GM12878 (cell line): ENCODE measurements around the gene GPR68. TPM values are rescaled to one million over a fixed set of nuclear protein-coding genes. Genes with fewer than 3 reads are reported as not detected.

Experiments
- ATAC-seq: fragments of 200-7000 bp; cut with Tn5 transposase; 3 replicates; pipeline ENCODE4 v1.9.1; 2020; ENCODE audit warnings: mild to moderate bottlenecking, moderate library complexity
- BruUV-seq: library from RNA; stranded (reverse); fragments of 400-500 nt; replicated peaks from 2 replicates; lab custom pipeline; 2021; lab: Mats Ljungman, UMichigan
- CTCF ChIA-PET: fragments of 300-600 bp; sonication (Branson Sonifier 250); formaldehyde crosslinking; extraction: SDS; loops from one replicate; lab custom pipeline; 2021; ENCODE audit warnings: inconsistent platforms; lab: Yijun Ruan, JAX
- POLR2A ChIA-PET: fragments of 350-600 bp; formaldehyde crosslinking; extraction: SDS; loops from one replicate; lab custom pipeline; 2021; ENCODE audit warnings: inconsistent platforms; lab: Charles Lee
- RAD21 ChIA-PET: fragments of 300-600 bp; sonication (Branson Sonifier 250); formaldehyde crosslinking; loops from one replicate; lab custom pipeline; 2023; ENCODE audit warnings: antibody characterized with exemption; ENCODE audit not compliant: unreplicated experiment; lab: Charles Lee
- SMC1A ChIA-PET: fragments of 300-600 bp; sonication (Branson Sonifier 250); formaldehyde crosslinking; loops from one replicate; lab custom pipeline; 2023; ENCODE audit not compliant: unreplicated experiment, uncharacterized antibody; lab: Charles Lee
- DNase-seq: peaks from one replicate; pipeline ENCODE4 v3.0.0-alpha.2; 2011; ENCODE audit warnings: low read depth, low spot score
- FAIRE-seq: peaks from 3 replicates; lab custom pipeline; 2011; peaks lifted over from hg19 to GRCh38; lab: Jason Lieb, UNC
- H2AFZ ChIP-seq: 2 replicates; pipeline ENCODE4 v1.6.0; 2011; ENCODE audit warnings: low read depth, low read length, control low read depth; ENCODE audit not compliant: control insufficient read depth
- H3K27ac ChIP-seq: 2 replicates; pipeline ENCODE4 v1.5.1; 2011; ENCODE audit warnings: control low read depth; ENCODE audit not compliant: control insufficient read depth, insufficient read depth
- H3K27me3 ChIP-seq, 2 experiments: replicated peaks in 1 of 2; 2 replicates each; pipeline versions ENCODE4 v1.6.0 to v1.6.1; 2011; ENCODE audit warnings: low read length in 1 of 2; ENCODE audit not compliant: control insufficient read depth in 2 of 2, insufficient read depth in 2 of 2
- H3K36me3 ChIP-seq, 2 experiments: 2 replicates each; pipeline ENCODE4 v1.5.1; 2011; ENCODE audit warnings: low read length in 1 of 2; ENCODE audit not compliant: control insufficient read depth in 2 of 2, insufficient read depth in 2 of 2
- H3K4me1 ChIP-seq: 2 replicates; pipeline ENCODE4 v1.6.1; 2011; ENCODE audit warnings: mild to moderate bottlenecking, low read length, moderate library complexity, mixed read lengths; ENCODE audit not compliant: control insufficient read depth, insufficient read depth
- H3K4me2 ChIP-seq: 2 replicates; pipeline ENCODE4 v1.6.0; 2011; ENCODE audit warnings: control low read depth; ENCODE audit not compliant: control insufficient read depth, insufficient read depth
- H3K4me3 ChIP-seq: fragments of 200-600 bp; sonication (generic); 2 replicates; pipeline ENCODE4 v1.5.1; 2016
- H3K79me2 ChIP-seq: 2 replicates; pipeline ENCODE4 v1.6.0; 2011; ENCODE audit warnings: low read length; ENCODE audit not compliant: control insufficient read depth, insufficient read depth
- H3K9ac ChIP-seq: 2 replicates; pipeline ENCODE4 v1.8.0; 2011; ENCODE audit warnings: low read length, control low read depth, mixed read lengths; ENCODE audit not compliant: control insufficient read depth, insufficient read depth
- H3K9me3 ChIP-seq: replicated peaks from 3 replicates; pipeline ENCODE4 v1.5.1; 2011; ENCODE audit warnings: mild to moderate bottlenecking, low read length; ENCODE audit not compliant: control insufficient read depth, insufficient read depth
- H4K20me1 ChIP-seq: 2 replicates; pipeline ENCODE4 v1.6.0; 2011; ENCODE audit not compliant: control insufficient read depth, insufficient read depth
- ELK1 ChIP-seq: IDR thresholded peaks from 2 replicates; pipeline ENCODE4 v1.6.1; 2012; ENCODE audit warnings: low read depth, low read length, improper control_type of control experiment
- EP300 ChIP-seq, 2 experiments: fragments of 150-350 bp in 1 of 2; IDR thresholded peaks; 2 replicates each; pipeline ENCODE4 v1.6.1; 2011 to 2012; ENCODE audit warnings: low read depth in 2 of 2, low read length in 2 of 2, borderline replicate concordance in 1 of 2, improper control_type of control experiment in 1 of 2, inconsistent platforms in 1 of 2; ENCODE audit not compliant: control insufficient read depth in 1 of 2
- FOS ChIP-seq: IDR thresholded peaks from 3 replicates; pipeline ENCODE4 v1.6.1; 2011; ENCODE audit warnings: borderline replicate concordance; ENCODE audit not compliant: insufficient read length; ENCODE audit errors: extremely low read depth
- HDAC6 ChIP-seq: fragments of 200-600 bp; sonication (generic); IDR thresholded peaks from one replicate; pipeline ENCODE4 v1.8.0; 2017; ENCODE audit warnings: antibody characterized with exemption; ENCODE audit not compliant: unreplicated experiment
- MAX ChIP-seq: IDR thresholded peaks from 2 replicates; pipeline ENCODE4 v1.6.1; 2012; ENCODE audit warnings: low read depth, low read length, improper control_type of control experiment
- MEF2A ChIP-seq: IDR thresholded peaks from 2 replicates; pipeline ENCODE4 v1.6.1; 2011; ENCODE audit warnings: low read depth, mild to moderate bottlenecking, low read length, moderate library complexity; ENCODE audit not compliant: insufficient read depth
- REST ChIP-seq: IDR thresholded peaks from 2 replicates; pipeline ENCODE4 v1.6.1; 2012; ENCODE audit warnings: mild to moderate bottlenecking, low read depth, low read length
- SKIL ChIP-seq: fragments of 450-650 bp; IDR thresholded peaks from 2 replicates; pipeline ENCODE4 v1.6.1; 2017; ENCODE audit warnings: mild to moderate bottlenecking, low read depth, inconsistent platforms; ENCODE audit not compliant: poor library complexity, severe bottlenecking
- TCF7 ChIP-seq: IDR thresholded peaks from 2 replicates; pipeline ENCODE4 v1.6.1; 2014; ENCODE audit warnings: antibody characterized with exemption, borderline replicate concordance
- USF2 ChIP-seq: IDR thresholded peaks from 2 replicates; pipeline ENCODE4 v1.6.1; 2011; ENCODE audit warnings: low read depth, low read length, improper control_type of control experiment, borderline replicate concordance
- WGBS: methylation state at CpG from one replicate; pipeline ENCODE4 v1.1.6; 2016; ENCODE audit warnings: low lambda C conversion rate; ENCODE audit not compliant: insufficient replicate concordance, insufficient coverage; ENCODE audit errors: missing lambda C conversion rate; 5-methylcytosine and 5-hydroxymethylcytosine counted together
- in situ Hi-C: fragments of 300-500 bp; cut with MboI; formaldehyde crosslinking; loops from 9 replicates; pipeline ENCODE4 v1.14.3; 2018; ENCODE audit warnings: mixed read lengths
- intact Hi-C: fragments of 100-400 bp; cut with micrococcal nuclease; formaldehyde crosslinking; loops from one replicate; pipeline ENCODE4 v1.14.2; 2022; ENCODE audit not compliant: unreplicated experiment
- polyA plus RNA-seq, 11 experiments: library from polyadenylated mRNA; depleted of rRNA in 4 of 11; unstranded in 6 of 11; stranded (reverse) in 5 of 11; fragments of >200 nt; fragmentation: Nextera tagmentation in 4 of 11; fragmentation: Illumina TruSeq in 1 of 11; extraction: Ambion mirVana in 4 of 11; extraction: Trizol in 1 of 11; gene quantifications; 1 replicate in 1 of 11; 2 replicates in 10 of 11; pipeline versions ENCODE4 v1.2.1 to v1.2.3, GENCODE V29; 2011 to 2016; ENCODE audit warnings: inconsistent platforms in 2 of 11, missing spikeins in 2 of 11, low read depth in 1 of 11
- total RNA-seq, 4 experiments: library from RNA; depleted of rRNA in 3 of 4; stranded (reverse); fragments of >200 nt in 3 of 4; fragmentation: Illumina TruSeq in 1 of 4; extraction: Trizol in 1 of 4; gene quantifications; 2 replicates each; pipeline versions ENCODE4 v1.2.1 to v1.2.3, GENCODE V29; 2013 to 2021

GPR68 gene
- total and polyA plus RNA-seq, 10 of the 15 experiments (the other 5 are each of a cell fraction or from before 2014, with no cell fraction given): 0.06 to 3.4 (median 1.8) TPM

- H2AFZ ChIP-seq: no peak overlapping the region
- 82% methylated on average over 21 of the region's 21 CpGs for WGBS
- intact Hi-C loops: no loop called here
- no peak for FAIRE-seq
- ATAC-seq: no peak
- ChIA-PET POLR2A (no interaction called here), RAD21 (interaction anchor here (1.2 kb wide), 2 partner anchors 10 to 115 kb away, joined by 4 read pairs; no protein-coding TSS in a partner anchor), CTCF (interaction anchor here (11.1 kb wide), 1 partner anchor 116 kb away, joined by 211 read pairs; no protein-coding TSS in a partner anchor), SMC1A (interaction anchor here (1.3 kb wide), 1 partner anchor 116 kb away, joined by 3 read pairs; no protein-coding TSS in a partner anchor)
- H3K4me2 ChIP-seq: no peak overlapping the region
- peaks cover 2% of the 10 kb centered on the region; the same call in 1 of the 2 replicates for H4K20me1 ChIP-seq
- no peaks in the 10 kb centered on the region for H3K27me3 ChIP-seq
- no peak overlapping the region for H3K9ac ChIP-seq
- H3K9me3 ChIP-seq: no peaks in the 10 kb centered on the region
- H3K27ac ChIP-seq: no peak overlapping the region
- in situ Hi-C loops: no loop called here
- peaks cover 45 to 57% of the 10 kb centered on the region in 2 experiments; a peak in 3 of 4 replicates for H3K36me3 ChIP-seq
- no peak for DNase-seq
- H3K79me2 ChIP-seq: no peaks in the 10 kb centered on the region
- no peaks in the 10 kb centered on the region for H3K4me1 ChIP-seq
- no TSS peak for BruUV-seq
- no peak overlapping the region for H3K4me3 ChIP-seq
- no peak for TF ChIP-seq SKIL
- no peak for TF ChIP-seq EP300 (IDR thresholded peaks at IDR 0.05; ENCODE audit: borderline replicate concordance in 1 of 2, control insufficient read depth in 1 of 2, low read depth in 2 of 2, low read length in 2 of 2)
- no peak for TF ChIP-seq FOS
- TF ChIP-seq USF2: no peak
- TF ChIP-seq HDAC6: no peak
- no peak for TF ChIP-seq MAX
- no peak for TF ChIP-seq TCF7
- TF ChIP-seq REST: no peak
- TF ChIP-seq MEF2A: no peak
- TF ChIP-seq ELK1: no peak
These were observed 47.4 kb upstream of the GPR68 start for GRCh38 chr14:91291786-91292405.
